PC-3 (cell line): Measurements from ENCODE around the gene HERPUD1.

Experiments used
- CTCF ChIP-seq: fragments of 300-600 bp; sonication (generic); conservative IDR thresholded peaks from 2 replicates; pipeline ENCODE4 v1.5.1; 2017; ENCODE audit warnings: antibody characterized with exemption, low read depth, mild to moderate bottlenecking, low read length
- EZH2 ChIP-seq: fragments of 300-600 bp; sonication (generic); IDR thresholded peaks from one replicate; pipeline ENCODE4 v1.6.1; 2017; ENCODE audit warnings: antibody characterized with exemption, mild to moderate bottlenecking, low read length; ENCODE audit not compliant: unreplicated experiment
- EZH2phosphoT487 ChIP-seq: fragments of 300-600 bp; sonication (generic); IDR thresholded peaks from 2 replicates; pipeline ENCODE4 v1.6.1; 2018; ENCODE audit warnings: mild to moderate bottlenecking, antibody characterized with exemption, low read length, borderline replicate concordance

- no peak for TF ChIP-seq CTCF
- TF ChIP-seq EZH2: no peak
- no peak for TF ChIP-seq EZH2phosphoT487
Measured at GRCh38 chr16:56894331-56894917, 37.5 kb upstream of the HERPUD1 start.
